K562 (cell line): ENCODE results near the gene GALNT17. TPM values are rescaled to one million over a fixed set of nuclear protein-coding genes. Genes with fewer than 3 reads are reported as not detected.

Experiments
- ATAC-seq: fragments of 200-7000 bp; cut with Tn5 transposase; 3 replicates; pipeline ENCODE4 v1.9.1; 2020; ENCODE audit warnings: moderate library complexity
- BruUV-seq: library from RNA; stranded (reverse); fragments of 400-500 nt; replicated peaks from 2 replicates; lab custom pipeline; 2021; lab: Mats Ljungman, UMichigan
- CTCF ChIA-PET: fragments of 300-600 bp; formaldehyde crosslinking; extraction: SDS; loops from one replicate; lab custom pipeline; 2021; ENCODE audit warnings: low intra/inter-chr PET ratio; lab: Yijun Ruan, JAX
- POLR2A ChIA-PET: fragments of 300-600, 350-650 bp; sonication (Branson Sonifier 250); formaldehyde crosslinking; extraction: SDS; loops from one replicate; lab custom pipeline; 2021; ENCODE audit warnings: antibody characterized with exemption, inconsistent platforms; lab: Yijun Ruan, JAX
- DNase-seq, 4 experiments: peaks; one replicate each; pipeline versions ENCODE4 v3.0.0 to v3.0.0-alpha.2; 2011 to 2018; ENCODE audit warnings: low spot score in 3 of 4, mixed read lengths in 3 of 4; ENCODE audit errors: extremely low read depth in 1 of 4
- FAIRE-seq: peaks from 2 replicates; lab custom pipeline; 2011; peaks lifted over from hg19 to GRCh38; lab: Jason Lieb, UNC
- H2AFZ ChIP-seq: 2 replicates; pipeline ENCODE4 v1.6.0; 2011; ENCODE audit warnings: low read depth, low read length, control low read depth, inconsistent platforms
- H3K27ac ChIP-seq: fragments of 200-600 bp; 3 replicates; pipeline ENCODE4 v1.8.0; 2011; ENCODE audit warnings: low read depth, mild to moderate bottlenecking, control low read depth, inconsistent platforms, low read length, moderate library complexity, mixed read lengths; ENCODE audit errors: extremely low read depth
- H3K27me3 ChIP-seq, 2 experiments: fragments of 300-600 bp in 1 of 2; 2 replicates in 1 of 2; 3 replicates in 1 of 2; pipeline versions ENCODE4 v1.6.0 to v1.8.0; 2011; ENCODE audit warnings: inconsistent platforms in 2 of 2, low read length in 2 of 2, mild to moderate bottlenecking in 1 of 2, mixed read lengths in 1 of 2, moderate library complexity in 1 of 2; ENCODE audit not compliant: control insufficient read depth in 2 of 2, insufficient read depth in 2 of 2
- H3K36me3 ChIP-seq: fragments of 300-600 bp; 3 replicates; pipeline ENCODE4 v1.8.0; 2011; ENCODE audit warnings: mild to moderate bottlenecking, low read length, inconsistent platforms; ENCODE audit not compliant: control insufficient read depth, insufficient read depth
- H3K4me1 ChIP-seq, 2 experiments: fragments of 200-600 bp in 1 of 2; replicated peaks in 1 of 2; 2 replicates in 1 of 2; 3 replicates in 1 of 2; pipeline versions ENCODE4 v1.5.1 to v1.8.0; 2011; ENCODE audit warnings: inconsistent platforms in 2 of 2, low read length in 2 of 2, mild to moderate bottlenecking in 1 of 2, mixed read lengths in 1 of 2, moderate library complexity in 1 of 2; ENCODE audit not compliant: control insufficient read depth in 2 of 2, insufficient read depth in 2 of 2
- H3K4me2 ChIP-seq: 2 replicates; pipeline ENCODE4 v1.6.1; 2011; ENCODE audit warnings: low read length, control low read depth, inconsistent platforms, mixed read lengths; ENCODE audit not compliant: insufficient read depth
- H3K4me3 ChIP-seq: fragments of 200-600 bp; sonication (generic), shearing (Covaris generic); 2 replicates; pipeline ENCODE4 v1.5.1; 2016; ENCODE audit warnings: control low read depth, inconsistent platforms
- H3K79me2 ChIP-seq: fragments of 200-600 bp; 3 replicates; pipeline ENCODE4 v1.8.0; 2011; ENCODE audit warnings: low read length, inconsistent platforms; ENCODE audit not compliant: control insufficient read depth, insufficient read depth
- H3K9ac ChIP-seq, 2 experiments: 2 replicates each; pipeline versions ENCODE4 v1.6.0 to v1.6.1; 2011; ENCODE audit warnings: low read depth in 2 of 2, low read length in 2 of 2, control low read depth in 1 of 2, inconsistent platforms in 1 of 2, mild to moderate bottlenecking in 1 of 2, mixed read lengths in 1 of 2; ENCODE audit not compliant: insufficient read depth in 1 of 2
- H3K9me1 ChIP-seq: one replicate; pipeline ENCODE4 v1.6.0; 2011; ENCODE audit warnings: inconsistent platforms, mild to moderate bottlenecking, low read length, moderate library complexity; ENCODE audit not compliant: control insufficient read depth, insufficient read depth
- H3K9me3 ChIP-seq: replicated peaks from 2 replicates; pipeline ENCODE4 v1.5.1; 2011; ENCODE audit warnings: low read depth, low read length, inconsistent platforms; ENCODE audit not compliant: control insufficient read depth, insufficient read depth
- H4K20me1 ChIP-seq: replicated peaks from 2 replicates; pipeline ENCODE4 v1.6.1; 2011; ENCODE audit warnings: low read length, inconsistent platforms, mixed read lengths; ENCODE audit not compliant: control insufficient read depth, insufficient read depth
- BCL6 ChIP-seq: fragments of 250-450 bp; sonication (Bioruptor Pico); IDR thresholded peaks from 2 replicates; pipeline ENCODE4 v1.4.0; 2020
- CHD1 ChIP-seq: fragments of 200-600 bp; sonication (generic); IDR thresholded peaks from one replicate; pipeline ENCODE4 v1.6.1; 2012; ENCODE audit warnings: mild to moderate bottlenecking, moderate library complexity, low read length, inconsistent platforms
- ELF2 ChIP-seq: fragments of 250-450 bp; sonication (Bioruptor Pico); IDR thresholded peaks from 2 replicates; pipeline ENCODE4 v1.5.0; 2021; ENCODE audit warnings: mild to moderate bottlenecking
- KAT7 ChIP-seq: sonication (generic); formaldehyde crosslinking; IDR thresholded peaks from 2 replicates; pipeline ENCODE4 v1.8.0; 2022; ENCODE audit warnings: missing genetic modification reagents, mild to moderate bottlenecking, borderline replicate concordance
- KDM4B ChIP-seq, 2 experiments: fragments of 450-650 bp in 1 of 2; sonication (generic) in 1 of 2; IDR thresholded peaks; 2 replicates each; pipeline ENCODE4 v1.6.1; 2016 to 2017; ENCODE audit warnings: borderline replicate concordance in 2 of 2, antibody characterized with exemption in 1 of 2, low read depth in 1 of 2, mild to moderate bottlenecking in 1 of 2
- MEF2D ChIP-seq: conservative IDR thresholded peaks from 2 replicates; pipeline ENCODE4 v1.6.1; 2016; ENCODE audit warnings: low read depth, missing genetic modification characterization, missing compliant biosample characterization
- OTX1 ChIP-seq: fragments of 450-650 bp; formaldehyde crosslinking; IDR thresholded peaks from 2 replicates; pipeline ENCODE4 v1.4.0; 2022; ENCODE audit warnings: mild to moderate bottlenecking
- PHB ChIP-seq: fragments of 250-450 bp; sonication (Bioruptor Pico); IDR thresholded peaks from 2 replicates; pipeline ENCODE4 v1.5.0; 2021
- RCOR1 ChIP-seq, 2 experiments: IDR thresholded peaks; 2 replicates each; pipeline ENCODE4 v1.6.1; 2012; ENCODE audit warnings: low read depth in 2 of 2, low read length in 2 of 2, borderline replicate concordance in 1 of 2, improper control_type of control experiment in 1 of 2
- ZBTB40 ChIP-seq, 2 experiments: fragments of 450-650 bp in 1 of 2; sonication (generic) in 1 of 2; formaldehyde crosslinking in 1 of 2; IDR thresholded peaks; 2 replicates each; pipeline versions ENCODE4 v1.7.1 to v1.9.0; 2016 to 2022; ENCODE audit warnings: inconsistent platforms in 1 of 2, mild to moderate bottlenecking in 1 of 2, missing genetic modification reagents in 1 of 2
- ZFP91 ChIP-seq: sonication (generic); formaldehyde crosslinking; IDR thresholded peaks from 2 replicates; pipeline ENCODE4 v1.8.0; 2022; ENCODE audit warnings: mild to moderate bottlenecking, missing genetic modification reagents
- WGBS: fragments of 100-300 bp; shearing (Covaris generic); methylation state at CpG from one replicate; pipeline ENCODE4 v1.1.6; 2016; ENCODE audit warnings: low coverage, mixed read lengths; ENCODE audit not compliant: insufficient coverage; ENCODE audit errors: missing lambda C conversion rate; 5-methylcytosine and 5-hydroxymethylcytosine counted together
- in situ Hi-C: fragments of 300-500 bp; cut with MboI; formaldehyde crosslinking; loops from 4 replicates; pipeline ENCODE4 v1.15.0; 2018; ENCODE audit warnings: inconsistent platforms, mixed read lengths
- intact Hi-C: fragments of 100-400 bp; cut with micrococcal nuclease; formaldehyde crosslinking; loops from 2 replicates; pipeline ENCODE4 v1.14.2; 2022
- polyA plus RNA-seq, 8 experiments: library from polyadenylated mRNA; depleted of rRNA in 4 of 8; stranded (reverse) in 5 of 8; unstranded in 3 of 8; fragments of >200 nt; fragmentation: Nextera tagmentation in 2 of 8; fragmentation: Illumina TruSeq in 1 of 8; extraction: Ambion mirVana in 2 of 8; extraction: Trizol in 1 of 8; gene quantifications; 2 replicates each; pipeline versions ENCODE4 v1.2.1 to v1.2.3, GENCODE V29; 2011 to 2014; ENCODE audit warnings: inconsistent platforms in 1 of 8, missing spikeins in 1 of 8
- total RNA-seq, 7 experiments: library from RNA; depleted of rRNA in 6 of 7; stranded (reverse); fragments of >200 nt in 6 of 7; fragmentation: Illumina TruSeq in 2 of 7; extraction: Trizol in 2 of 7; gene quantifications; 2 replicates each; pipeline versions ENCODE4 v1.2.1 to v1.2.3, GENCODE V29; 2011 to 2021; ENCODE audit warnings: low replicate concordance in 1 of 7

The GALNT17 gene
- total and polyA plus RNA-seq, 9 of the 15 experiments (the other 6 are each of a cell fraction or from before 2014, with no cell fraction given): not detected

GRCh38 chr7:71385330-71385729 lies 253.4 kb downstream of the GALNT17 start:
- intact Hi-C loops (no loop called here), in situ Hi-C loops (no loop called here)
- Histone ChIP-seq H3K4me1 (no peaks in the 10 kb centered on the region), H3K79me2 (no peaks in the 10 kb centered on the region), H3K9me1 (no peaks in the 10 kb centered on the region), H4K20me1 (peaks cover 8% of the 10 kb centered on the region; the same call in 1 of the 2 replicates), H3K27me3 (peaks cover 0 to 20% of the 10 kb centered on the region in 2 experiments; a peak in 3 of 5 replicates), H3K9ac (no peak overlapping the region; a peak in 1 of 4 replicates), H3K36me3 (no peaks in the 10 kb centered on the region), H3K4me2 (no peak overlapping the region), H2AFZ (no peak overlapping the region), H3K9me3 (no peaks in the 10 kb centered on the region), H3K27ac (no peak overlapping the region), H3K4me3 (no peak overlapping the region)
- CTCF ChIA-PET: no interaction called here
- no peak for DNase-seq
- POLR2A ChIA-PET: no interaction called here
- WGBS: 4% methylated on average over 5 of the region's 5 CpGs
- no peak for FAIRE-seq
- ATAC-seq: no peak
- BruUV-seq: no TSS peak
- TF ChIP-seq RCOR1 (IDR thresholded peaks at IDR 0.05; ENCODE audit: borderline replicate concordance in 1 of 2, low read depth in 2 of 2, low read length in 2 of 2): no peak
- no peak for TF ChIP-seq MEF2D
- no peak for TF ChIP-seq ZBTB40 (IDR thresholded peaks at IDR 0.05)
- TF ChIP-seq ZBTB40 (CRISPR knock-in tag; IDR thresholded peaks at IDR 0.05): no peak
- TF ChIP-seq PHB: no peak
- no peak for TF ChIP-seq ZFP91
- no peak for TF ChIP-seq KAT7
- TF ChIP-seq BCL6 (CRISPR knock-in tag): no peak
- TF ChIP-seq ELF2 (CRISPR knock-in tag): no peak
- TF ChIP-seq CHD1: no peak
- no peak for TF ChIP-seq OTX1 (CRISPR knock-in tag)
- no peak for TF ChIP-seq KDM4B (IDR thresholded peaks at IDR 0.05; ENCODE audit: borderline replicate concordance in 2 of 2, low read depth in 1 of 2)
